ENCODE measurements around the gene HPSE2. TPM values are rescaled to one million over a fixed set of nuclear protein-coding genes. Genes with fewer than 3 reads are reported as not detected.

The HPSE2 gene
- total and polyA plus RNA-seq, 3 experiments from 2014 or later = 0.07 to 1.2 TPM; not detected in 1

DNA sequence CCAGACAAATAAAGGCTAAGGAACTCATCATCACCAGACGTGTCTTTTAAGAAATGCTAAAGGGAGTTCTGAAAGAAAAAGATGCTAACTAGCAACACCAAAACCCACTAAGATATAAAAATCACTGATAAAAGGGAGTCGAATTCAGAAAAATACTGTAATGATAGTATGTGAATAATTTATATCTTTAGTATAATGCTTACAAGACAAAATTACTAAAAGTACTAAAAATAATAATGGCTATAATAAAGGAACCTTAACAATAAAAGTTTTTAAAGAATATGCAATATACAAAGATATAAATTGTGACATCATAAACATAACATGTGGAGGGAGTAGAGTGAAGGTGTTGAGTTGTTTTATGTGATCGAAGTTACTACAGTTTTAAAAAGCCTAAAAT, 28.3 kb downstream of the HPSE2 start:
- no peaks in the 10 kb centered on the region for H3K36me3 Mint-ChIP-seq
- no peak overlapping the region for H3K4me3 ChIP-seq (ENCODE audit: low read length)
- DNase-seq = no peak
- no peak overlapping the region for H3K4me3 Mint-ChIP-seq
- no peaks in the 10 kb centered on the region for H3K27me3 ChIP-seq (ENCODE audit: insufficient read depth, low read length, poor library complexity, severe bottlenecking)
- H3K36me3 ChIP-seq (ENCODE audit: insufficient read depth, low read length) = no peaks in the 10 kb centered on the region
- H3K9me3 Mint-ChIP-seq = peaks cover 3 to 11% (median 5%) of the 10 kb centered on the region in 5 donors
- no peaks in the 10 kb centered on the region for H3K9me3 ChIP-seq (ENCODE audit: low read length)
- H3K27me3 Mint-ChIP-seq = peaks cover 0 to 2% of the 10 kb centered on the region in 2 donors
- no peaks in the 10 kb centered on the region for H3K4me1 Mint-ChIP-seq
- H3K27ac Mint-ChIP-seq = no peak overlapping the region
- ChIA-PET CTCF (no interaction called here), POLR2A (no interaction called here)
- H3K4me1 ChIP-seq (ENCODE audit: insufficient read depth, low read length) = no peaks in the 10 kb centered on the region
- no peak overlapping the region for H3K27ac ChIP-seq (ENCODE audit: low read depth, low read length)

DNA sequence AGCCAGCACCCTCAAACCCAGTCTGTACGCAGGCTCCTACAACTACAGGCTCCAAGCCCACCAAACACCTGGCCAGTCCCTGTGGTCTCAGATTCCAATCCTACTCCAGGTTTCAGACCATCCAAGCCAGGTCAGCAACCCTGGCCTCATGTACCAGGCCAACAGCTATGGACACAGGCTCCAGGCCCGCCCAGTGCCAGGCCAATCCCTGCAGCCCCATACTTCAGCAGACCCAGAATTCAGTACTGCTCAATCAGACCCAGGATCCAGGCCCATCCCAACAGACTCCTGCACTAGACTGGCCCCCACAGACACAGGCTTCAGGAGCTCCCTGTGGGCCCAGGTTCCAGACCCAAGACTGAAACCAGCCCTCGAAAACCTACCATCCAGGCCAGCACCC, 32.3 kb downstream of the HPSE2 start:
- ChIA-PET POLR2A (no interaction called here), CTCF (no interaction called here)
- Mint-ChIP-seq H3K4me1 (no peaks in the 10 kb centered on the region), H3K27ac (no peak overlapping the region), H3K9me3 (peaks cover 2 to 8% (median 4%) of the 10 kb centered on the region in 5 donors), H3K27me3 (no peaks in the 10 kb centered on the region), H3K4me3 (no peak overlapping the region), H3K36me3 (no peaks in the 10 kb centered on the region)
- H3K9me3 ChIP-seq (ENCODE audit: low read length) = no peaks in the 10 kb centered on the region
- no peaks in the 10 kb centered on the region for H3K27me3 ChIP-seq (ENCODE audit: insufficient read depth, low read length, poor library complexity, severe bottlenecking)
- no peak overlapping the region for H3K27ac ChIP-seq (ENCODE audit: low read depth, low read length)
- no peak overlapping the region for H3K4me3 ChIP-seq (ENCODE audit: low read length)
- no peak for DNase-seq
- H3K4me1 ChIP-seq (ENCODE audit: insufficient read depth, low read length) = no peaks in the 10 kb centered on the region
- H3K36me3 ChIP-seq (ENCODE audit: insufficient read depth, low read length) = no peaks in the 10 kb centered on the region

DNA sequence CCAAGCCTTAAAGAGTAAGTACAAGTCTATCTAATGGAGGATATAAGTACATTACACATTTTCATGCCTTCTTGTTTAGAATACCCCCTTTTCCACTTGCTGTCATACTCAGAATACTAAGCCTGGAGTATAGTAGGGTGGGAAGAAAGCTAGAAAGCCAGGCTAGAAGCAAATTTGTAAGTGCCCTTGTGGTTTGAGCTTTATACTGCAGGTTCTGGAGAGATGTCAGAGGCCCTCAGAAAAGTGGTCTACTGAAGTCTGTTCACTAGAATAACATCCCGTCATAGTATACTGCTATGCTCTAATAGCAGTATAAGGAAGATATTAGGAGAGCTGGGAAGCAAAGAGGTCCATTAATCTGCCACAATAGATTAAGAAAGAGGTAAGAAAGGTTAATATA, 62.7 kb downstream of the HPSE2 start:
- no peak overlapping the region for H3K27ac Mint-ChIP-seq
- no peaks in the 10 kb centered on the region for H3K36me3 ChIP-seq (ENCODE audit: insufficient read depth, low read length)
- DNase-seq = no peak
- no peaks in the 10 kb centered on the region for H3K4me1 ChIP-seq (ENCODE audit: insufficient read depth, low read length)
- H3K36me3 Mint-ChIP-seq = no peaks in the 10 kb centered on the region
- H3K27ac ChIP-seq (ENCODE audit: low read depth, low read length) = no peak overlapping the region
- CTCF ChIA-PET = no interaction called here
- H3K27me3 Mint-ChIP-seq = peaks cover 3 to 11% of the 10 kb centered on the region in 2 donors
- H3K9me3 ChIP-seq (ENCODE audit: low read length) = no peaks in the 10 kb centered on the region
- no peak overlapping the region for H3K4me3 ChIP-seq (ENCODE audit: low read length)
- POLR2A ChIA-PET = no interaction called here
- H3K4me1 Mint-ChIP-seq = no peaks in the 10 kb centered on the region
- H3K9me3 Mint-ChIP-seq = peaks cover 0 to 7% (median 0%) of the 10 kb centered on the region in 5 donors
- H3K27me3 ChIP-seq (ENCODE audit: insufficient read depth, low read length, poor library complexity, severe bottlenecking) = no peaks in the 10 kb centered on the region
- H3K4me3 Mint-ChIP-seq = no peak overlapping the region

DNA sequence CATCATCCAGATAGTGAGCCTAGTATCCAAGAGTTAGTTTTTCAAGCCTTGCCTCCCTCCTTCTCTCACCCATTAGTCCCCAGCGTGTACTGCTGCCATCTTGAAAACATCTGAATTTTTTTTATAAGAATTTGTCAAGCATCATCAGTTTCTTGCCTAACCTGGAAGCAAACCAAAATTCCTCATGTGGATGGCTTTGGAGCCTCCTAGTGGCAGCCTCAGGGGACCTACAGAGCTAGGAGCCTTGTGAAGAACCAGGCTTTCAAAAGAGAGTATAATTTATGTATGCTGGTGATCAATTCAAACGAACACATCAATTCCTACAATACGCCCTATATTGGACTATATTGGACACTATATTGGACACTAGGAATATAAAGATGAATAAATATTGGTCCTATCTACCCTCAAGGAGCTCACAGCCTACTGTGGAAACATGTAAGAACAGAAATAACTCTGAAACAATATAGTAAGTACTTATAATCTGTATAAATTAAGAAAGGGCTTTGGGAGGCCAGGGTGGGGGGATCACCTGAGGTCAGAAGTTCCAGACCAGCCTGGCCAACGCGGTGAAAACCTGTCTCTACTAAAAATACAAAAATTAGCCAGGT, 63.4 kb downstream of the HPSE2 start:
- Histone ChIP-seq H3K36me3 (ENCODE audit: insufficient read depth, low read length) (no peaks in the 10 kb centered on the region), H3K9me3 (ENCODE audit: low read length) (no peaks in the 10 kb centered on the region), H3K4me3 (ENCODE audit: low read length) (no peak overlapping the region), H3K27ac (ENCODE audit: low read depth, low read length) (no peak overlapping the region), H3K27me3 (ENCODE audit: insufficient read depth, low read length, poor library complexity, severe bottlenecking) (no peaks in the 10 kb centered on the region), H3K4me1 (ENCODE audit: insufficient read depth, low read length) (no peaks in the 10 kb centered on the region)
- H3K36me3 Mint-ChIP-seq = no peaks in the 10 kb centered on the region
- POLR2A ChIA-PET = no interaction called here
- DNase-seq = no peak
- CTCF ChIA-PET = no interaction called here
- H3K4me1 Mint-ChIP-seq = no peaks in the 10 kb centered on the region
- H3K27ac Mint-ChIP-seq = no peak overlapping the region
- H3K4me3 Mint-ChIP-seq = no peak overlapping the region
- H3K9me3 Mint-ChIP-seq = peaks cover 0 to 7% (median 0%) of the 10 kb centered on the region in 5 donors
- H3K27me3 Mint-ChIP-seq = peaks cover 3 to 15% of the 10 kb centered on the region in 2 donors

DNA sequence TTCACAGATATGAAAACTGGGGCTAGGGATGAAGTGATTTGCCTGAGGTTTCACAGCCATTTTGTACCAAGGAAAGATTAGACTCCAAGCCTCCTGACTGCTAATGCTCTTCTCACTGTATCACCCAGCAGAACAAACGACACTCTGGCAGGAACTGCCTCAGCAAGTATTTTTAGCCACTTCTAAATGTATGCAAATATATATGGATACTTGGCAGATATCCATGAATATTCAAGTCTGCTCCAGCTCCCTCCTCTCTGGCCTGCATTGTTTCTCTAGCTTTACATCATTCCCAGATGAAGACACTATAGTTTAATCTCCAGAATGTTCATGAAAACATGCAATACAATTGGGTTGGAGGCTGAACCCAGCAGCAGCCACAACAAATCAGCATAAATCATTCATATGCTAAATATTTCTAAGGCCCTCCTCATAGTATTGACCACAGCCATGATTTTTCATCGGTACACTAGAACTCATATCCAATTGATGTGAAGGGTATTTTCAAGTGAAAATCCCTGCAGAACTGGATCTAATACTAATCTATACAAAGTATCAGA, 65.5 kb downstream of the HPSE2 start:
- no peaks in the 10 kb centered on the region for H3K36me3 ChIP-seq (ENCODE audit: insufficient read depth, low read length)
- H3K4me1 Mint-ChIP-seq = no peaks in the 10 kb centered on the region
- H3K27me3 Mint-ChIP-seq = peaks cover 3 to 12% of the 10 kb centered on the region in 2 donors
- no peak for DNase-seq
- peaks cover 0 to 7% (median 1%) of the 10 kb centered on the region in 5 donors for H3K9me3 Mint-ChIP-seq
- no peak overlapping the region for H3K27ac Mint-ChIP-seq
- no peaks in the 10 kb centered on the region for H3K27me3 ChIP-seq (ENCODE audit: insufficient read depth, low read length, poor library complexity, severe bottlenecking)
- H3K4me1 ChIP-seq (ENCODE audit: insufficient read depth, low read length) = no peaks in the 10 kb centered on the region
- no peak overlapping the region for H3K27ac ChIP-seq (ENCODE audit: low read depth, low read length)
- ChIA-PET CTCF (no interaction called here), POLR2A (no interaction called here)
- H3K4me3 Mint-ChIP-seq = no peak overlapping the region
- no peaks in the 10 kb centered on the region for H3K9me3 ChIP-seq (ENCODE audit: low read length)
- no peaks in the 10 kb centered on the region for H3K36me3 Mint-ChIP-seq
- H3K4me3 ChIP-seq (ENCODE audit: low read length) = no peak overlapping the region

DNA sequence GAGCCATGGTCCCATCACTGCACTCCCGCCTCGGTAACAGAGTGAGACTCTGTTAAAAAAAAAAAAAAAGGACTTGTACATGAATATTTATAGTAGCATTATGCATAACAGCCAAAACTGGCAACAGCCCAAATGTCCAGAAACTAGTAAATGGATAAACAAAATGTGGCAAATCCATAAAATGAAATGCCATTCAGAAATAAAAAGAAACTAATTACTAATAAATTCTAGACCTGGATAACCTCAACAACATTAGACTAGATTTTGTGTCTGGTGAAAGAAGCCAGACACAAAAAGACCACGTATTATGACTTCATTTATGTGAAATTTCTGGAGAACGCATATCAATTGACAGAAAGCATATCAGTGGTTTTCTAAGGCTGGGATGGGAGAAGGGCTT, 74.5 kb downstream of the HPSE2 start:
- CTCF ChIA-PET = no interaction called here
- H3K4me3 ChIP-seq (ENCODE audit: low read length) = no peak overlapping the region
- POLR2A ChIA-PET = no interaction called here
- Mint-ChIP-seq H3K27ac (no peak overlapping the region), H3K36me3 (no peaks in the 10 kb centered on the region), H3K4me1 (no peaks in the 10 kb centered on the region), H3K27me3 (no peaks in the 10 kb centered on the region), H3K9me3 (peaks cover 0 to 1% (median 0%) of the 10 kb centered on the region in 5 donors), H3K4me3 (no peak overlapping the region)
- no peaks in the 10 kb centered on the region for H3K4me1 ChIP-seq (ENCODE audit: insufficient read depth, low read length)
- H3K27ac ChIP-seq (ENCODE audit: low read depth, low read length) = no peak overlapping the region
- no peaks in the 10 kb centered on the region for H3K27me3 ChIP-seq (ENCODE audit: insufficient read depth, low read length, poor library complexity, severe bottlenecking)
- no peaks in the 10 kb centered on the region for H3K9me3 ChIP-seq (ENCODE audit: low read length)
- DNase-seq = no peak
- no peaks in the 10 kb centered on the region for H3K36me3 ChIP-seq (ENCODE audit: insufficient read depth, low read length)

DNA sequence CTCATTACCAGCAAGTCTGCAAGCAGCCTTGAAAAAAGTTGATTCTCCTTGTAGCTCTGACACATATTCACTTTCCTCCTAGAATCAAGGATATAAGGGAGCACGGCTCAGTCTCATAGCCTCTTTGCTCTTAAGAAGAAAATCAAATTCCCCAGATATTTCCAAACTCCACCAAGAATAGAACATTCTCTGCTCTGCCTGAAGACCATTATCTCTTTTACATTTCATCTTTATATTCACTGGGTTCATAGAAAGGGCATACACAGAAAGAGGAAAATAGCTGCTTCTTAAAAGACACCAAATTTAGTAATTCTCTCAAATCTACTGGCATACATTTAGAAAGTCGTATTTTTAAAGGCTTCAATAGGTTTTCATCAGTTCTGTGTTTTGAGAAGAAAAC, 92.0 kb downstream of the HPSE2 start:
- Histone ChIP-seq H3K36me3 (ENCODE audit: insufficient read depth, low read length) (no peaks in the 10 kb centered on the region), H3K9me3 (ENCODE audit: low read length) (no peaks in the 10 kb centered on the region), H3K4me3 (ENCODE audit: low read length) (no peak overlapping the region), H3K27ac (ENCODE audit: low read depth, low read length) (no peak overlapping the region), H3K4me1 (ENCODE audit: insufficient read depth, low read length) (no peaks in the 10 kb centered on the region), H3K27me3 (ENCODE audit: insufficient read depth, low read length, poor library complexity, severe bottlenecking) (no peaks in the 10 kb centered on the region)
- ChIA-PET POLR2A (no interaction called here), CTCF (no interaction called here)
- no peak overlapping the region for H3K4me3 Mint-ChIP-seq
- H3K27me3 Mint-ChIP-seq = peaks cover 0 to 2% of the 10 kb centered on the region in 2 donors
- H3K9me3 Mint-ChIP-seq = no peaks in the 10 kb centered on the region
- no peaks in the 10 kb centered on the region for H3K4me1 Mint-ChIP-seq
- no peaks in the 10 kb centered on the region for H3K36me3 Mint-ChIP-seq
- no peak overlapping the region for H3K27ac Mint-ChIP-seq
- DNase-seq = no peak

DNA sequence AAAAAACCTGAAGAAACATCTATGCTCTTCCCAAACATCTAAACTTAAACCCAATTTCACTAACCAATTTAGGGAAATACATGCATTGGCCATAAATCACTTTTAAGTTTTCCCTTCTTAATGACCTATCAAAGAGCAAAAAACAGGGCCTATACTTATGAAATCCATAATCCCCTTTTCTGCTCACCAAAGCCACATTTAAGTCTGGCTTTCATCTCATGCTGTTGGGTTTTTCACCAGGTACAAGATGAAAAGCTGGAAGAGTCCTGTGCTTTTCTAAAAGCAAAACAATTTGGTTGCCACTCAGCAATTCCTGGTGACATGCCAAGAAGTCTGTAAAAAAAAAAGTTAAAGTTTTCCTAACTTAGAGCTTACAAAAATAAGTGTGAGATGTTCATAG, 92.6 kb downstream of the HPSE2 start:
- Mint-ChIP-seq H3K9me3 (peaks cover 0 to under 1% (median 0%) of the 10 kb centered on the region in 5 donors), H3K4me3 (no peak overlapping the region), H3K36me3 (no peaks in the 10 kb centered on the region), H3K4me1 (no peaks in the 10 kb centered on the region), H3K27ac (no peak overlapping the region), H3K27me3 (peaks cover 0 to 2% of the 10 kb centered on the region in 2 donors)
- no peak overlapping the region for H3K4me3 ChIP-seq (ENCODE audit: low read length)
- H3K27ac ChIP-seq (ENCODE audit: low read depth, low read length) = no peak overlapping the region
- H3K27me3 ChIP-seq (ENCODE audit: insufficient read depth, low read length, poor library complexity, severe bottlenecking) = no peaks in the 10 kb centered on the region
- CTCF ChIA-PET = no interaction called here
- DNase-seq = no peak
- H3K36me3 ChIP-seq (ENCODE audit: insufficient read depth, low read length) = no peaks in the 10 kb centered on the region
- POLR2A ChIA-PET = no interaction called here
- no peaks in the 10 kb centered on the region for H3K4me1 ChIP-seq (ENCODE audit: insufficient read depth, low read length)
- H3K9me3 ChIP-seq (ENCODE audit: low read length) = no peaks in the 10 kb centered on the region
